Activated CD8-positive, alpha-beta memory T cell treated with anti-CD3 and anti-CD28 coated beads for 24 hours (primary cell): Measurements from ENCODE around the gene NOVA2.
A peak's percentile ranks its signal among the peaks of the same experiment; 100 is the strongest.

Experiments
- DNase-seq: peaks from one replicate; pipeline ENCODE4 v3.0.0-alpha.2; 2020

The NOVA2 gene

GRCh38 chr19:45973553-45974338 is at the start of gene NOVA2:
NOVA2 (minus strand) TSS chr19:45973865; CDS start chr19:45973351, 514 bp downstream.
- peak; percentile 65 for DNase-seq

GRCh38 chr19:46023311-46023779 is 49.7 kb upstream of the NOVA2 start:
- DNase-seq = no peak

- DNase-seq = peak; percentile 55
Measured at GRCh38 chr19:46022431-46023310, 49.0 kb upstream of the NOVA2 start, which contains the start of gene PGLYRP1. PGLYRP1 (minus strand) TSS chr19:46023053; CDS start chr19:46023021, 32 bp downstream.

- no peak for DNase-seq
Measured at GRCh38 chr19:46022061-46022430, 48.4 kb upstream of the NOVA2 start.

DNA sequence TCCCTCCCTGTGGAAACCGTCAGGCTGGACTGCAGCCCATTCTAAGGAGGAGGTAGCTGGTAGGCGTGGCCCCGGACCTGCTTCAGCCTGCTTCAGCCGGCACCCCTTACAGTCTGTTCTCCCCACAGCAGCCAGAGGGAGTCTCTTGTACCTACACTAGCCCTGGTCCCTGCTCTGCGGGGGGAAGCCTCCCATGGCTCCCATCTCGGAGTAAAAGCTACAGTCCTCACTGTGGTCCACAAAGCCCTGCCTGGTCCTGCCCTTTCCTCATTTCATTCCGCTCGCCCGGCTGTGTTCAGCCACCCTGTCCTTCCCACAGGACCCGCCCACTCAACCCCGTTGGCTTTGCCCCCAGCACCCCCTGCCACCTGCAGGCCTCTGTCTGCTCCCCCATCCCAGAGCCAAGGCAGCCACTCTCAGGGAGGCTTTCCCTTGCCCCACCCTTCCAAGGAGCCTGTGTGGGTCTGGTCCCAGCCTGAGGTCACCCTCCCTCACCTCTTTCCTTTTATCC is 47.9 kb upstream of the NOVA2 start:
- DNase-seq = no peak

DNA sequence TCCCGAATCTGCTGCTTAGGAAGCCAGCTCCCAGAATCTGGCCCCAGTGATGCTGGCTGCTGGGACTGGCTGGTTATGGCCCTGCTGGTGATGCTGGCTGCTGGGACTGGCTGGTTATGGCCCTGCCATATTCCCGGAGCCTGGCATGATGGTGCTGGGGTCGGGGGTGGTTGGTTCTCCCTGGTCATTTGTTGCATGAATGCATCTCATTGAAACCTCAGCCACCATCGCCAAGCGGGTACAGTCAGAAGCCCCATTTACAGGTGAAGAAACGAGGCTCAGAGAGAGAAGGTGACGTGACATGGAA is 47.1 kb upstream of the NOVA2 start:
- no peak for DNase-seq

- no peak for DNase-seq
Measured at GRCh38 chr19:46019270-46019669, 45.6 kb upstream of the NOVA2 start.

- DNase-seq = no peak
Measured at GRCh38 chr19:46018729-46019251, 45.1 kb upstream of the NOVA2 start.

GRCh38 chr19:46017874-46018675 is 44.4 kb upstream of the NOVA2 start:
- no peak for DNase-seq

- no peak for DNase-seq
Measured at GRCh38 chr19:46017095-46017429, 43.4 kb upstream of the NOVA2 start.

- peak; percentile 91 for DNase-seq
Measured at GRCh38 chr19:46016426-46017094, 42.9 kb upstream of the NOVA2 start.

DNA sequence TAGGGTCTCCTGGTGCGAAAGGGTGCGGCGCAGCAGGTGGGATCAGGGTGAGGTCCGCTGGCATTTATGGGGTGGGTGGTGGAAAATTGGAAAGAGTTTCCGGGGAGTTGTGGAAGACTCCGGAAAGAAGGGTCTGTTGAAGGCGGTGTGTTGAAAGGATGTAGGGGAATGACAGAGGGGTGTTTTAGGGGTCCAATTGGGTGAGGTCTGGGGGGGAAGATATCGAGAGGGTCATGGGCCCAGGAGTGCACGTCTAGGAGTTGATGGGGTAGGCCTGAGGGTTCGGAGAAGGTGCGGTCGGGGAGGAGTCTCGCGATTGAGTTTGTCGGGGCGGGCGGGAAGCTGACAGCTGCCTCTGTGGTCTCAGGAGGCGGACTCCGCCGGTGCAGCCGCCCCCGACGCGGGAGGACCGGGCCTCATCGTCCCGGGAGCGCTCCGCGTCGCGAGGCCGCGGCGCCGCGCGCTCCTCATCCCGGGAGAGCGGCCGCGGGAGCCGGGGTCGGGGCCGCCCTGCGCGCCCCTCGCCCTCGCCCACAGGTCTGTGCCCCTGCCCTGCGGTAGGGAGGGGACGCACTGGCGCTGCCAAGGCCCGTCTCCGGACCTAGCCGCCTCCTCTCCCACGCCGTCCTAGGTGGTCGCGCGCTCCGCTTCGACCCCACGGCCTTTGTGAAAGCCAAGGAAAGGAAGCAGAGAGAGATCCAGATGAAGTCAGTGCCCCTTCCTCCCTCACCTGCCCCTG is 42.2 kb upstream of the NOVA2 start:
- peak; percentile 69 for DNase-seq

DNA sequence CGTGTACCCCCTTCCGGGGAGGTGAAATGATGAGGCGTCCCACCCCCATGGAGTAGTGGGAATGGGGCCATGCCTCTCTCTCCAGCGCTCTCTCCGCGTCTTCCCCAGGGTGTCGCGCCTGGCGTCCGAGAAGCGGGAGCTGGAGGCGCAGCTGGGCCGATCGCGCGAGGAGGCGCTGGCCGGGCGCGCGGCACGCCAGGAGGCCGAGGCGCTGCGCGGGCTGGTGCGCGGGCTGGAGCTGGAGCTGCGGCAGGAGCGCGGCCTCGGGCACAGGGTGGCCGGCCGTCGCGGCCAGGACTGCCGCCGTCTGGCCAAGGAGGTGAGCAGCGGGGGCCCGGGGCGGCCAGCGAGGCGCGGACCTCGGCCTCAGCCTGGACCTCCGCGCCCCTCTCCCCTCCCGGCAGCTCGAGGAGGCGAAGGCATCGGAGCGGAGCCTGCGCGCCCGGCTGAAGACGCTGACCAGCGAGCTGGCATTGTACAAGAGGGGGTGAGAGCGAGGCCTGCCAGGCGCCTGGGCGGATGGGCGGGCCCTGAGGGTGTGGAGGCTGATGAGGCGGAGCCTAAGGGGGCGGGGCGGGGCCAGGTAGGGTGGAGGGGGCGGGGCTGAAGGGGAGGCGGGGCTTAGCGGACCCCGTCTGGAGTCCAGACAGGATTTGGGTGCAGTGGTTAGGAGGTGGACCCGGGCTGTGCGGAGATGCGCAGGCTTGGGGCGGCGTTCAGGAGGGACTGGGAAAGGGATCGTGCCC is 41.4 kb upstream of the NOVA2 start:
- peak; percentile 79 for DNase-seq

- DNase-seq = no peak
Measured at GRCh38 chr19:46014534-46014933, 40.9 kb upstream of the NOVA2 start.

- peak; percentile 88 for DNase-seq
Measured at GRCh38 chr19:46009530-46010510, 36.2 kb upstream of the NOVA2 start.

- no peak for DNase-seq
Measured at GRCh38 chr19:46006411-46006810, 32.7 kb upstream of the NOVA2 start.

GRCh38 chr19:46002678-46003275 is 29.1 kb upstream of the NOVA2 start:
- no peak for DNase-seq

DNA sequence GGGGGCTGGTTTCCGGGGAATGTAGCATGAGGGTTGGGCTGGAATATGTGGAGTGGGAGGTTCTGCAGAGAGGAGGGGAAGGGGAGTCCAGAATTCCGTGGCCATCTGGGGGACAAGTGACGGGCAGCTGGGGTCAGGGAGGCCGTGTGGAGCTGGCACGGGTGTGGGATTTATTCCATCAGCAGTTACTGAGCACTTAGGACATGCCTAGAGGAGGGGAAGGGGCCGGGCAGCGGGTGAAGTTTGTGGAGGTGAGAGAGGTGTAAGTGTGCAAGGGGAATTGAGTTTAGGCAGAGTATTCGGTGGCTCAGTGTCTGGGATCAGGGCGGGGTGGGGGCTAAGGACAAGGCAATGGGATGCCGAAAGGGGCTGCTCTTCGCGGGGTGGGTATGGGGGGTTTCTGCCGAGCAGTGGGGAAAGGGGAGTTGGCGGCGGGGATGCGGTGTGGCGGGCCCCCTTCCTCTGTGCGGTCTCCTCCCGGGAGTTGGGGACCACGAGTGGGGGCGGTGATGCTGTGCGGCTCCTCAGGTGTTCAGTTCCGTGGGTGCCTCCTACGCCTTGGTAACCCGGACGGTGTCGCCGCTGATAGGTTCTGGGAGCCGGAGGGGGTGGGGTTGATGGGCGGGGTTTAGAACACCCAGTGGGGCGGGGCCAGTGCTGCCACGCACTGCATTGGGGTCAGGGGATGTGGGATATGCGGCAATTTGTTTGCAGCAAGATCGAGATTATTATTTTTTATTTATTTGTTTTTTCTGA is 27.0 kb upstream of the NOVA2 start:
- DNase-seq = peak; percentile 77
